A549 (cell line): ENCODE results near the gene SNX5.

Source experiments
- NFE2L2 ChIP-seq: fragments of 150-350 bp; conservative IDR thresholded peaks from 2 replicates; pipeline ENCODE4 v1.6.1; 2014; ENCODE audit warnings: low read length
- USF2 ChIP-seq: fragments of 450-650 bp; IDR thresholded peaks from 2 replicates; pipeline ENCODE4 v1.6.1; 2014; ENCODE audit warnings: antibody characterized with exemption
- ZSCAN20 ChIP-seq: fragments of 250-450 bp; sonication (Bioruptor Pico); IDR thresholded peaks from 2 replicates; pipeline ENCODE4 v1.8.0; 2022; ENCODE audit warnings: mild to moderate bottlenecking, moderate library complexity

GRCh38 chr20:17943343-17943742 is 25.3 kb downstream of the SNX5 start:
- no peak for TF ChIP-seq USF2
- no peak for TF ChIP-seq ZSCAN20 (CRISPR knock-in tag)
- TF ChIP-seq NFE2L2: no peak
